GM21526 (cell line): ENCODE data around the gene VTN.

ENCODE experiments used
- ATAC-seq: cut with Tn5 transposase; IDR thresholded peaks from one replicate; pipeline ENCODE4 v1.9.1; 2021; ENCODE audit warnings: moderate library complexity; ENCODE audit not compliant: unreplicated experiment, low FRiP score

The VTN gene, protein sequence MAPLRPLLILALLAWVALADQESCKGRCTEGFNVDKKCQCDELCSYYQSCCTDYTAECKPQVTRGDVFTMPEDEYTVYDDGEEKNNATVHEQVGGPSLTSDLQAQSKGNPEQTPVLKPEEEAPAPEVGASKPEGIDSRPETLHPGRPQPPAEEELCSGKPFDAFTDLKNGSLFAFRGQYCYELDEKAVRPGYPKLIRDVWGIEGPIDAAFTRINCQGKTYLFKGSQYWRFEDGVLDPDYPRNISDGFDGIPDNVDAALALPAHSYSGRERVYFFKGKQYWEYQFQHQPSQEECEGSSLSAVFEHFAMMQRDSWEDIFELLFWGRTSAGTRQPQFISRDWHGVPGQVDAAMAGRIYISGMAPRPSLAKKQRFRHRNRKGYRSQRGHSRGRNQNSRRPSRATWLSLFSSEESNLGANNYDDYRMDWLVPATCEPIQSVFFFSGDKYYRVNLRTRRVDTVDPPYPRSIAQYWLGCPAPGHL

DNA sequence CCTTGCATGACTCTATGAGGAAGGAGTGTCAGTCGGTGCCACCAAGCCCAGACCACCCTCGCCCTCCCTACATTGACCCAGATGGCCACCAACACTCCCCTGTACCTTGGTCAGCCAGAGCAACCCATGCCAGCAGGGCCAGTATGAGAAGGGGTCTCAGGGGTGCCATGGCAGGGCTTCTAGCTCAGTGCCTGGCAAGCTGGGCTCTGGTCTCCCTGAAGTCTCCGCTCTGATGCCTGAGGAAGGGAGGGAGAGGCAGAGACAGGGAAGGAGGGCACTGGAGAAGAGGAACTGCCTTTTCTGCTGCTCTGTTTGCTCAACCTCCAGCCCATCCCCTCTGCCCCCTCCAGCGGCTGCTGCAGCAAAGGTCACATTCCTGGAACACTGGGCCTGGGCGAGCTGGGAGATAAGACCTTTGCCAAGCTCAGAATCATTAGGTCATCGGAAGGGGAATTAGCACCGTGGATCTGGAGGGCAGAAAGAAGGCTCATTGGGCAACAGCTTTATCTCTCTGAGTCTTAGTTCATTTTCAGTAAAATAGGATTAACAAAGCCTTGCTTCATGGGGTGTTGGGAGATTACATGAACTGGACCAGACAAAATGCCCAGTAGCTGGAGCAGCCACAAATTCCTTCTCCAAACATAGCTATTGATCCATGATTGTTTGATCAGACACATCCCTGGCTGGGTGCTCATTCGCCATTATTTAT lies at the start of gene VTN:
VTN (minus strand) TSS at position 273 of the 709 bp plus-strand sequence; CDS start at position 169, 104 bp downstream.
- no peak for ATAC-seq

DNA sequence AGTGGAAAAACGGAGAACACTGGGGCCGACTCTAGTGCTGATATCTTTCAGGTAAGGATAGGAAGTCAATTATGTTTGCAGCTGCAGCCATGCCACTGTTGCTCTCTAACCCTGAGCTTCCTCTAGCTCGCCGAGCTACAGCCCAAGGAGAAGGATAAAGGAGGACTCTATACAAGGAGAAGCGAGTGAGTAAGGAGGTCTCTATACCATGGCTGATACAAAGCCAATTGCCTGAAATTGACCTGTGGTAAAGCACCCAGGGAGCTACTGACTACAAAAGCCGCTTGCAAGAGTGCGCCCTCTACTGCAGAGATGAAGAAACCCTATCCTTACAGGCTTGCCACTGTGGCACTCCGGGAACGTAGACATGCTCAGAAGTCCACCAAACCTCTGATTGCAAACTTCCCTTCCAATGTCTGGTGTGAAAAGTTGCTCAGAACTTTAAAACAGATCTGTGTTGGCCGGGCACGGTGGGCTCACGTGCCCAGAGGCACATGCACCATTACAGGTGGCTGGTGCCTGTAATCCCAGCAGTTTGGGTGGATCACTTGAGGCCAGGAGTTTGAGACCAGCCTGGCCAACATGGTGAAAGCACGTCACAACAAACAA lies 46.7 kb upstream of the VTN start:
- no peak for ATAC-seq

DNA sequence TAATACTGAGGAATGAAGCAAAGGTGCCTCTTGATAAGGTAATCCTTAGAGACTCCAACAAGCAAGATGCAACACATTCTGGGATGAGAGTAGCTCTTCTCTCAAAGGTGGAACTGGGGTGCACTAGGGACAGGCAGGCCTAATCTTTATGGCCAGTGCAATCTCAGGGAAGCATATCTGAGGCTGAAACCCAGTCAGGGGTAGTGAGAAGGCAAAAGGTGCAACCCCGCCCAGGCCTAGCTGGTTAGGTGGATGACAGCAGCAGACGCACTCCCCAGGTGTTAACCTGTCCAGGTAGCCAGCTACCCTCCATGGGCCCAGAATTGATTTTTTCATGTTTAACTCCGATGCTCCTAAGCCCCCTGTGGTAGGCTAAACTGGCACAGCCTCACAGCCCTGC lies 45.8 kb upstream of the VTN start:
- ATAC-seq = no peak

DNA sequence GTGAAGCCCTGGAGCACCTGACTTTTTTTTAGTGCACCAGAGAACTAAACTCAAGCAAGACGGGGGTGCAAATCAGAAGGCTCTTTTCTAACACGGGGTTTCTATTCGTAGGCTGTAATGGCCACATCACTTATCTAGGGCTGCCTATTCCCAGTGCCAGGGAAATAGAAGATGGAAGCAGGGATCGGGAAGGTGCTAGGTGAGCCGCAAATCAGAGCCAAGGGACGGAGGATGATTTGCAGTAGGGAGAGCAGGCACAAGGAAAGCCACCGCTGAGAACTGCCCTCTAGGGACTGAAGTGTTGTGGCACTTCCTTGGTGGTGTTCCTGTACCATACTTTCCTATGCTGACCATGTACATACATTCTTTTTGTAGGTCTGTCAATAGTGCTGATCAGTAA lies 43.7 kb upstream of the VTN start:
- ATAC-seq = no peak

DNA sequence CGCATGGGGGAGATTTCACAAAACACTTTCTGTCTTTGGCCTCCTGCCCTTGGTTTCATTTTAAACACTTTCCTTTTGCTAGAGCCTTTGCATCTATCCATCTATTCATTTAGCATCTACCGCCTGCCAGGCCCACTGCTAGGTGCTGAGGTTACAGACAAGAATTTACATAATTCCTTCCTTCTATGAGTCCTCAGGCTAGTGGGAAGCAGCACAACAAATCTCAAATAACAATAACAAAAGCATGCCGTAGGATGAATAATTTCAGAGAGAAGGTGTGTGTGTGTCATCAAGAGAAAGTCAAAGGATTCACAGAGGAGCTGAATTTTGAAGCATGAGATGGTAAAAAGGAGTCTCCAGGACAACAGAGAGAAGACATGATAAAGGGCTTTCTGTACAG lies 42.0 kb upstream of the VTN start:
- ATAC-seq = no peak

DNA sequence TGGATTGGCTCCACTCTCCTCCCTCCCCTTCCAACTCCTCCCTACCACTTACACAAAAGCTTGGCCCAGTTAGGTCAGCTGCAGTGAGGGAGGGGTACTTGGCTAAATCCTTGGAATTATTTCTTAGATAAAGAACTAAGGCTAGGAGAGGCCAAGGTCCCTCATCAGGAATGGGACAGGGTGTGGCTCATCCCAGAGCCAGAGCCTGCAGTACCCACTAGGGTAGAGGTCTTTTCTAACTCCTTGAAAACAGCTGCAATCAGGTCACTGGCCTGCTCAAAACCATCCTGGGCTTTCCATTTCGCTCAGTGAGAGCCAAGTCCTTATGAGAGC lies 37.8 kb upstream of the VTN start:
- ATAC-seq = no peak

DNA sequence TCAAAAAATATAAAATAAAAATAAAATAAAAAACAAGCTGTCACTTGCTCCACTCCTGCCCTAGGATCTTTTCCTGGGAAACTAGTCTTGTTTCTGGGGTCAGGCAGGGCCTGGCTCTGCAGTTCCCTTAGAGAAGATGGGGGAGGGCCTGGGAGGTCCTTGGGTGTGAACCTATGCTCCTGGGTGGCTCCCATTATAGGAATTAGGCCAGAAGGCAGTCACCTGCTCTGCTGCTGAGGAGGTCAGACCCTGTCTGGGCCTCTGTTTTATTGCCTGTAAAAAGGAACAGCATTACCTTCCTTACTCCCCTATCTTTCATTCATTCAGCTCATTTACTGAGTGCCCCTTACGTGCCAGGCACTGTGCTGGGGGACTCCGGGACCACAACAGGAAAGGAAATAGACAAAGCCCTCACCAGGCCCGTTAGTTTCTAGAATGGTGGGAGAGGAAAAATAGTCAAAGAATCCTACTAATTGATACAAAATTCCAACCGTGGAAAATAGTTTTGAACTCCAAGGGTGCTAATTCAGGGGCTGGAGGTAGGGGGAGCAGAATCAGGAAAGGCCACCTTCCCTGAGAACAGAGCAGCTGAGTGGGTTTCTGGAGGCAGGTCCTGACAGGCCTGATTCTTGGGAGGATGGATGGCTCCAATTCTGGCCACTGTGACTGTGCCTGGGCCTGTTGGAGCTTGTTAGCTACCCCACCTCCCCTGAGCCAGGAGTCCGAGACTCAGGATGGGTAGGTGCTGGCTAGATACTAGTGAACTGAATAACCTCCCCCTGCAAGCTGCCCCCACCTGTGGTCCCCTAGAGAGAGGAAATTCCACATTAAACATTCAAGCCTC lies 37.2 kb upstream of the VTN start:
- no peak for ATAC-seq

DNA sequence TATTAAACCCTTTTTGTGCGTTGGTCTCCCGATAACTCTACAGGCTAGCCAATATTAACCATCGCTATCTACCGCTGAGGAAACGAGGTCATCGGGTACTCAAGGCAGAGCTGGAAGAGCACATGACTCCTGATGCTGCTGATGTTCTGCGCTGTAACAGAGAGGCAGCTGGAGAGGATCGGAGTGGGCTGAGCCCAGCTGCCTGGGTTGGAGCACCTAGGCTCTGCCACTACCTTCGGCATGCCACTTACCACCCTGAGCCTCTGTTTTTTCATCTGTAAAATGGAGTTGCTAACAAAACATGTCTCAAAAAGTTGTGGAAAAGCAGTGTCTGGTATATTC lies 36.3 kb upstream of the VTN start:
- ATAC-seq = no peak

DNA sequence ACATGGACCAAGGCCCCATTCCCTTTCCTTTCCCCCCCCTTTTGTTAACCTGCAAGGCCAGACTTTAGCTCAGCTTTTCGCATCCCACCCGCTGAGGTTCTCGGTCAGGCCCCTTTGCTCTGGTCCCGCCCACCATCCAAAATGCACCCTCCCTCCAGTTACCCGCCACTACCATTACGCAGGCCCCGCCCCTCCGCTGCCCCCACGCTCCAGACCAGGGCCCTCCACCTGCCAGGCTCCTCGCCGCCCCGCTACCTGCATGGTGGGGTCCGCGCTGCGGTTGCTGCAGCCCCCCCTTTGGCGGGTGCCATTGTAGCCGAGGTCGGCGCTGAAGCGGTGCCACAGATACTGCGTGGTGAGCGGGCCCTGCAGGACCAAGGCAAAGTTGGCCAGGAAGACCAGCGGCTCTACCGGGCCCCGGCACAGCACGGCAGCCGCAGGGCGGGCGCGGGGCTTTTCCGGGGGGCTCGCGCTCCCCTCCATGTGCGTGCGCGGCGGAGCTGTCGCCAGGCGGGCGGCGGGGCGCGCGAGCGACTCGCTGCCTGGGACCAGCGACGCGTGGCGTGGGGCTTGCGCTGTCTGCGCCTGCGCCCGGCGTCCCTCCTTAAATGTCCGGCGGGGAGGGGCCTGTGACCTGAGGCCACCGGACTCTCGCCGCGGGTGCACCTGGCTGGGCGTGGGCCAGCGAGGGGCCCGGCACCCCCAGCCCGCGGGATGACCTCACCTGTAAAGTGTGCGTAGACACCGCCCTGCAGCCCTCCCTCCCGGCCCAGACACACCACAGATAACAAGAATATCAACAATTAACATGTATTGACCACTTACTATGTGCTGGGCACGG lies 35.7 kb upstream of the VTN start, which contains the start of gene SLC46A1:
SLC46A1 (minus strand) TSS at position 581 of the 841 bp plus-strand sequence; CDS start at position 483, 98 bp downstream.
- peak; percentile 58 for ATAC-seq

DNA sequence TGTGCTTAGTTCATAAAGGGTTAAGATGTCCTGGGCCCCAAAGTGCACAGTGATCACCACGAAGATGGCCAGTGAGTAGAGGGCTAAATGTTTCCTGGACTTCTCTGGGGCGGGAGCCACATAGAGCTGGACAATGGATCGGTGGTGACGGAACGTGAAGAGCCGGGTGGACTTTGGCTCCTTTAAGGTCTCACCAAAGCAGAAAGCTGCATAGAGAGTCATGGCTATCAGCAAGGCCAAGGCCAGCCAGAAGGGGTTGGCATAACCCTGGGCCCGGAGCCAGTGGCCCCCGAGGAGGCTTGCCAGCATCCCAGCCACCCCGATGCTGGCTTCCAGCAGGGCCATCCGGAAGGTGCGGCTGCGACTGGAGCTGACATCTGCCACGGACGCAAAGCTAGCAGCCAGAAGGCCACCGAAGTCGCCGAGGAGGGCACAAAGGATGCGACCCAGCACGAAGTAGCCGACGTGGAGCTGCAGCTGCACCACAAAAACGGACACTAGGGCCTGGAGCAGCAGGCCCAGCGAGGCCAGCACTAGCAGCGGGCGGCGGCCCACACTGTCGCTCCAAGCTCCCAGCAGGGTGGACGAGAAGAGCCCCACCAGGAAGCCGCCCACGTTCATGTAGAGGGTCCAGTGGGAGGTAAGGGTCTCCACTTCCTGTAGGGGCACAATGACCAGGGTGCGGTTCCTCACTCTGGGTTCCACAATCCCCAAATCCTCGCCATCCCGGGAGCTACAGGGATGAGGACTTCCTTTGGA lies 34.9 kb upstream of the VTN start:
- ATAC-seq = no peak

DNA sequence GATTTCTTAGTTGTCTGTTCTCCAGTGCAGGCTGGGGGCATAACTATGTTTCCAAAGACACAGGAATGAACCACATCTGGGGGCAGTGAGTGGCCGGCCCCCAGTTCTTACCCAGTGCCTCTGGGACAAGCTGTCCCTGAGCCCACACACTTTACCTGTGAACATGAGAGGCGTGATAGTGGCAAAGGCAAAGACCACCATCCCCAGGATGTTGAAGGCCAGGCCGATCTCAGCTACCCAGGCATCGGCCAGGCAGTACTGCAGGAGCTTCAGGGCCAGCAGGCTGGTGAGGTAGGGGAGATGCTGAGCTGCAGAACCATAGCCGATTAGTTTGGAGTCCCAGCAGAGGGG lies 34.3 kb upstream of the VTN start:
- ATAC-seq = no peak

DNA sequence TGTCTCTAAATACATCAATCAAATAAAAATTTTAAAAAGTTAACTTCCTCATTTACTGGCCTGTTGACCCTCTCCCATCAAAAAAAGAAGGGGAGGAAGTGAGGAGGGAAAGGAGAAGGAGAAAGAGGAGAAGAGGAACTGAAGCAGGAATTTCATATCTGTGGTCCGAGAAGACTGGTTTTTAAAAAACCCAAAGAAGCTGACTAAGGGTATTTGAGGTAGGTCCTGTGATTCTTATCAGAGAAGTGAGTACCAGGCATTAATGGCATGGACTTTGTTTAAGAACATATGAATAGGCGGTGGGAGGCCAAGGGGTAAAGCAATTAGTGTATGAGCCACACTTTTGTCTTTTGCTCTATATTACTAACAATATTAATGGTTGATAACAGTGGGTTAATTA lies 33.9 kb upstream of the VTN start:
- ATAC-seq = no peak

DNA sequence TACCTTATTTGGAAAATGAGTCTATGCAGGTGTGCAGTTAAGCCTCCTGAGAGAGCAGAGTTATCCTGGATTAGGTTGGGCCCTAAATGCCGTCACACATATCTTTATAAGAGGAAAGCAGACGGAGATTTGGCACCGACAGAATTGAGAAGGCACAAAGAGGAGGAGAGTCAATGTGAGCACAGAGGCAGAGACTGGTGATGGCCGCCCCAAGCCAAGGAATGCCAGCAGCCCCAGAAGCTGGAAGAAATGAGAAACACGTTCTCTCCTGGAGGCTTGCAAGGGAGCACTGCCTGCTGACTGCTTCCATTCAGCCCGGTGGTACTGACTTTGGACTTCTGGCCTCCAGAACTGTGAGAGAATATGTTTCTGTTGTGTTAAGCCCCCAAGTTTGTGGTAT lies 32.7 kb upstream of the VTN start:
- ATAC-seq = no peak

DNA sequence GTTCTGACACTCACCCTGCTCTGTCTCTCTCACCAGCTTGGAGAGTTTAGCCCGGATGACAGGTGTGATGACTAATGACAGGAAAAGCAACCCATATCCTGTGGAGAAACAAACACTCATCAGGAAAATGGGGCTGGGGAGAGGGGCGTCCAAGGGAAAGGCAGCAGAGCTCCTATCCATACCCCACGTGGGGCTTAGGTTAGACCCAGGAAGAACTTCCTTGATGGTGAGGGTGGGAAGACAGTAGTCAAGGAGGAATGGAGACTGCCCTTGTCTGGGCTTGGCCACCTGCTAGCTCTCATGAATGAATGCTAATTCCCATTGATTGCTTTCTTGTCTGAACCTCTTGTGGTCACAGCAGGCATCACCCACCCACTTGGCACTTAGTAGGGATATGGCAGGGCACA lies 32.1 kb upstream of the VTN start:
- ATAC-seq = no peak

DNA sequence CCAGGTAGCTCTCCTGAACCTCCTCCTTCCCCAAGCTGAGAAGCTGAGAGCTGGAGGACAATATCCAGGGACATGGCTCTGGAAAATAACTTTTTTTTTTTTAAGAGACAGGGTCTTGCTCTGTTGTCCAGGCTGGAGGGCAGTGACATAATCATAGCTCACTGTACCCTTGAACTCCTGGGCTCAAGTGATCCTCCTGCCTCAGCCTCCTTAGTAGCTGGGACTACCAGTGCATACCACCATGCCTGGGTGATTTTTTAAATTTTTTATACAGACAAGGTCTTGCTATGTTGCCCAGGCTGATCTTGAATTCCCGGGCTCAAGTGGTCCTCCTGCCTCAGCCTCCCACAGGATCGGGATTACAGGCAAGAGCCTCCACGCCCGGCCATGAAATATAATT lies 29.7 kb upstream of the VTN start:
- ATAC-seq = no peak

DNA sequence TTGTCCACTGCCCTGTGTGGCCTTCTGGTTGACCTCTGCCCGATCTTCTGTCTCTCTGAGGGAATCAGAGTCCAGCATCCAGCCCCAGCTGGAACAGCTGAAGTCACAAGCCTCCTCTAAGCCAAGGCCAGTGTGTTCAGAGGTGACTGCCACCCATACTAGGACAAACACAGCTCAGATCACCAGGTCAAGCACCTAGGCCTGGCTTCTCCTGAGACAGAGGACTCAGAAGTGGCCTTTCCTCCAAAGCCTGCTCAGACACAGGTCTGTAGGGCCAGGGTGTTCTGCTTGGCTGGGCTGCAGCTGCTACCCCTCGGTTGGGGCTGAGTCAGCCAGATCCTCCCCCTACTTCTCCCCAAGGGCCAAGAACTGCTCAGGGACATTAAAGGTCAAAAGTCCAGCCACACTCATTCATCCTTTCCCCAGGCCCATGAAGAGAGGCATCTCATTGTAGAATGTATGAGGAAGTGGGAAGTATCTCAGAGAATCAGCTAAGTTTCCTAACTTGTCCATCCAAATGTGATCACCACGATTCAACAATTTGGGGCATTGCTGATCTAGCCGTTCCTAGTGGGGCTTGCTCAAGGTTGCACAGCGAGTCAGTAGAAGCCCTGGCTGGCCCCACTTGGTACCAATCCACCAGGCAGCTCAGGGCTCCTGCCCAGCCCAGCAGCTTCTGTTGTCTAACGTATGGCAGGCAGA lies 28.3 kb upstream of the VTN start:
- no peak for ATAC-seq

DNA sequence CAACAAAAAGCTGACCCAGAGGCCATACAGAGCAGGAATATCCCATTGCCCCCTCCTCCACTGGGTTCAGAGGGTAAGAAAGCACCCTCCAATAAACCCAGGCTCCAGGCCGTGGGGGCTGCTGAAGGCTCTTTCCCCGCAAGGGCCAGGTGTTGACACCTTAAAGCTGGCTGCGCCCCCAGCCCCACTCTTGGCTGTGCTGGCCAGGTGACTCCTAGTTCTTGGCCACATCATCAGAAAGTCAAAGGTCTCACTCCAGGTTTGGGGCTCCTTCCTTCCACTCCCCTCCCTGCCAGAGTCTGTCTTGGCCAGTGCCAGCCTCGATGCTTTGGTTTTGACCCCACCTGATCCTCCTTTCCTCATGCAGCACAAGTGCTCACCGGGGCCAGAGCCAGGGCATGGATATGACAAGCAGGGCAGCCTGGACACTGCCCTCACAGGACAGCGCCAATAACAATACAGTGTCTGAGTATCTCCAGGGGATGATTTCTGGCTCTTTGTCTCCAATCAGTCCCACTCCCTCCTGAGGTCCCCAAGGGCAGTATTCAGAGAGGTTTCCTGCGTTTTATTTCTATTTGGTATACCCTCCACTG lies 27.7 kb upstream of the VTN start:
- no peak for ATAC-seq

DNA sequence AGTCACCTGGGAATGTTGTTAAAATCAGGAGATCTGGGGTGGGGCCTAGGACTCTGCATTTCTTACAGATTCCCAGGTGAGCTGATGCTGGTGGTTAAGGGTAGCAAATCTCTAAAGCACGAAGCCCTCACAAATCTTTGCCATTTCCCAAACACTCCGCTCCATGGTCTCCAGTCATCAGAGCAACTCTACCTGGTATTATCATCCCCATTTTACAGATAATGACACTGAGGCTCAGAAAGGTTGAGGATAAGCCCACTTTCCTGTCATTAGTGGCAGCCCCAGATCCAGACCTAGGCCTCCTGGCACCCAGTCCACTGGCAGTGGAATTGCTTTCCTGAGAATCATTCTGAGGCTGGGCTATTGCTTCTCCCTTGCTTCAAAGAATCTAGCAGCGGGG lies 27.2 kb upstream of the VTN start:
- ATAC-seq = no peak
